Measurements from ENCODE around the gene BANK1.
"Not testable (repeated sequence)": the region's sequence is repeated elsewhere in the genome, so short reads cannot be mapped to it uniquely, and the experiment has no call there.

BANK1 gene

GRCh38 chr4:101888472-101888871, 97.9 kb downstream of the BANK1 start:
- no peak for DNase-seq (ENCODE audit: low read depth in 2 of 2)

- not testable (repeated sequence) for DNase-seq (ENCODE audit: low read depth in 2 of 2)
Observed at GRCh38 chr4:101905527-101905926, 115.0 kb downstream of the BANK1 start.

GRCh38 chr4:101910786-101911373, 120.3 kb downstream of the BANK1 start:
- DNase-seq (ENCODE audit: low read depth in 2 of 2), result no peak

GRCh38 chr4:101911616-101912015, 121.1 kb downstream of the BANK1 start:
- no peak for DNase-seq (ENCODE audit: low read depth in 2 of 2)

GRCh38 chr4:101914761-101915160, 124.2 kb downstream of the BANK1 start:
- DNase-seq (ENCODE audit: low read depth in 2 of 2), result no peak

- DNase-seq (ENCODE audit: low read depth in 2 of 2), result no peak
Observed at GRCh38 chr4:101919373-101919977, 128.9 kb downstream of the BANK1 start.

- DNase-seq (ENCODE audit: low read depth in 2 of 2), result no peak
Observed at GRCh38 chr4:101921370-101921769, 130.8 kb downstream of the BANK1 start.

GRCh38 chr4:101931619-101932018, 141.1 kb downstream of the BANK1 start:
- no peak for DNase-seq (ENCODE audit: low read depth in 2 of 2)

- DNase-seq (ENCODE audit: low read depth in 2 of 2), result no peak
Observed at GRCh38 chr4:101933855-101934254, 143.3 kb downstream of the BANK1 start.

GRCh38 chr4:101938836-101939235, 148.3 kb downstream of the BANK1 start:
- DNase-seq (ENCODE audit: low read depth in 2 of 2), result no peak

GRCh38 chr4:101941816-101942358, 151.4 kb downstream of the BANK1 start:
- no peak for DNase-seq (ENCODE audit: low read depth in 2 of 2)

GRCh38 chr4:101942891-101943290, 152.4 kb downstream of the BANK1 start:
- DNase-seq (ENCODE audit: low read depth in 2 of 2), result no peak

- DNase-seq (ENCODE audit: low read depth in 2 of 2), result no peak
Observed at GRCh38 chr4:101944649-101945048, 154.1 kb downstream of the BANK1 start.

- no peak for DNase-seq (ENCODE audit: low read depth in 2 of 2)
Observed at GRCh38 chr4:101948055-101948454, 157.5 kb downstream of the BANK1 start.

GRCh38 chr4:101948951-101949350, 158.4 kb downstream of the BANK1 start:
- no peak for DNase-seq (ENCODE audit: low read depth in 2 of 2)

- DNase-seq (ENCODE audit: low read depth in 2 of 2), result no peak
Observed at GRCh38 chr4:101950258-101950979, 159.9 kb downstream of the BANK1 start.

- no peak for DNase-seq (ENCODE audit: low read depth in 2 of 2)
Observed at GRCh38 chr4:101952985-101953384, 162.5 kb downstream of the BANK1 start.

GRCh38 chr4:101953949-101954348, 163.4 kb downstream of the BANK1 start:
- no peak for DNase-seq (ENCODE audit: low read depth in 2 of 2)

- no peak for DNase-seq (ENCODE audit: low read depth in 2 of 2)
Observed at GRCh38 chr4:101954351-101954750, 163.8 kb downstream of the BANK1 start.

GRCh38 chr4:101954975-101955678, 164.6 kb downstream of the BANK1 start:
- DNase-seq (ENCODE audit: low read depth in 2 of 2), result no peak

GRCh38 chr4:101956068-101956825, 165.7 kb downstream of the BANK1 start:
- DNase-seq (ENCODE audit: low read depth in 2 of 2), result no peak

- DNase-seq (ENCODE audit: low read depth in 2 of 2), result no peak
Observed at GRCh38 chr4:101958547-101958946, 168.0 kb downstream of the BANK1 start.
